ENCODE data around the gene MASP1.
"Not testable (repeated sequence)": the region's sequence is repeated elsewhere in the genome, so short reads cannot be mapped to it uniquely, and the experiment has no call there.

Gene MASP1

GRCh38 chr3:187222801-187223200 lies 68.7 kb downstream of the MASP1 start:
- DNase-seq = no peak

GRCh38 chr3:187215460-187215859 lies 76.1 kb downstream of the MASP1 start:
- no peak for DNase-seq

GRCh38 chr3:187213616-187214015 lies 77.9 kb downstream of the MASP1 start:
- no peak for DNase-seq

GRCh38 chr3:187212705-187213104 lies 78.8 kb downstream of the MASP1 start:
- no peak for DNase-seq

GRCh38 chr3:187212196-187212545 lies 79.4 kb downstream of the MASP1 start:
- DNase-seq = no peak

DNA sequence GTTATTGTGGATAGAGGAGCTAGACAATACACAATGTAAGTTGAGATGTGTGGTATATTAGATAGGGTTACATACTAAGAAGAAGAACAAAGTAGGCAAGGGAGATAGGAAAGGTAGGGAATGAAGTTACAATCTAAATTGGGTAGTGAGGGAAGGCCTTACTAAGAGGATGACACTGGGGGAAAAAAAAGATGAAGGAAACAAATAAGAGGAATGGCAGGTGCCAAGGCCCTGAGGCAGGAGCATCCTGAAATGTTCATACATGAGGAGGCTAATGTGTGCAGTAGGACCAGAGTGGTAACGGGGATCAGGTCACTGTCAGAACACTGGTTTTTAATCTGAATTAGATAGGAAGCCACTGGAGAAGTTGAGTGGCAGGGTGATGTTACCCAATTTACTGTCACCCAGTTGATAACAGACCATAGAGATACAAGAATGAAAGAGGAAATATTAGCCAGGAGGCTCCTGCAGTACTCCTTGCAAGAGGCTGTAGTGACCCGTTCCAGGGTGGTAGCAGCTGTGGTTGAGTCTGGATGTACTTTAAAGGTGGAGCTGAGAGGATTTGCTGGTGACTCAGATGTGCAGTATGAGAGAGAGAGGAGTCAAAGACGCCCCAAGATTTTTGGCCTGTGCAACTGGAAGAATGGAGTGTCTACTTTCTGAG lies 79.9 kb downstream of the MASP1 start:
- DNase-seq = no peak

DNA sequence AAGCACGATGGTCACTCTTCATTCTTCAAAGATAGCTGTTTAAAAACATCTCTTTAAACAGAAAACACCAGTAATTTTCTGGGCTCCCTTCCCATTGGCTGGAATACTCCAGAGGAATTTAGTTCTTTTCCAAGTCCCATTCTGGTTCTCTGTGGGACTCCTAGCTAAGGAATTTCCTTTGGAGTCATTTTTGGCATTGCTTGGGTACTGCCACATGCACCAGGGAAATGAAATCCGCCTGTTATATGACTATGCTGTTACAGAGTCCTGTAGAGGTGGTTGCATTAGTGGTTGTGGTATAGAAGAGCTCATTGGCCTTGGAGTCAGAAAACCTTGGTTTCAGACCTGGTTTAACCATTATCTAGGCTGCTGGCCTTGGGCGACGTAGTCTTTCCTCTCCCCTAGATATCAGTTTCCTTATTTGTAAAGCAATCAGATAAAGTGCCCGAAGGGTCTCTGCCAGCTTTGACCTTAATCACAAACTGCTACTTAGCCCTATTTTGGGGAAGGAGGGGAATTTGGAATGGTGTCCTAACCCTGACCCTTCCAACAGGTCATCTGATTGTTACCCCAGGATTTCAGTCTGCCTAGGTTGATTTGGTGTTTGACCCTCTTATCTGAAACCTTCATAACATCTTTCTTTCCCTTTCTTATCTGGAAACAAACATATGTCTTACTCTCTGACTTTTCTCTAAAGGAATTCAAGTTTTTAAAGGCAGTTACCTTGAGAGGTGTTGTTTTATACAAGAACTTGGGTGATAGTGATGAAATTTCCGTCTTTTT lies 80.8 kb downstream of the MASP1 start:
- no peak for DNase-seq

DNA sequence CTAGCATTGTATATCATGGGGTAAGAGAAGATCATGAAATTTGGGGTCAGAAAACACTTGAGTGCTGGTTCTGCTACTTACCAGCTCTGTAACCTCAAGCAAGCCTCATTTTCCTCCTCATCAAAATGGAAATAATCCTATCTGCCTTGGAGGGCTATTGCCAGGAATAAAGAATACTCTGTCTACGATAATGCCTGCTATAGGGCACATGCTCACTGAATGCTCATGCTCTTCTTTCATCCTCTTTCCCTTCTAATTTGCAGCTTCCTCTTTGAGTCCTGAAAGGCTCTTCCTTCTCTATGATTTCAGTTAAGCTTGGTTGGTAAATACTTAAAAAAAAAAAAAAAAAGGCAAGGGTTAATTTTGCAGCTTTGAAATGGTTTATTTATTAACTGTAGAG lies 81.4 kb downstream of the MASP1 start:
- DNase-seq = no peak

GRCh38 chr3:187209491-187209890 lies 82.0 kb downstream of the MASP1 start:
- no peak for DNase-seq

GRCh38 chr3:187208159-187208558 lies 83.4 kb downstream of the MASP1 start:
- no peak for DNase-seq

DNA sequence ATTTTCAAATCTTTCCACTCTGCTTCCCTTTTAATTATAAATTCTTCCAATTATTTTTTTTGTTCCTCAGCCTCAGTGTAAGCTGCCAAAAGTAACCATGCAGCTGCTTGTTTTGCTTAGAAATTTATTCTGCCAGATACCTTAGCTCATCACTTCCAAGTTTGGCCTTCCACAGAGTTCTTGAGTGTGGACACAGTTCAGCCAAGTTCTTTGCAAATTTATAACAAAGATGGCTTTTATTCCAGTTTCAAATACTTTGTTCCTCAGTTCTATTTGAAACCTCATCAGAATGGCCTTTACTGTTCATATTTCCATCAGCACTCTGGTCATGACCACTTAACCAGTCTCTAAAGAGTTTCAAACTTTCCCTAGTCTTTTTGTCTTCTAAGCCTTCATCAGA lies 83.9 kb downstream of the MASP1 start:
- DNase-seq = no peak

DNA sequence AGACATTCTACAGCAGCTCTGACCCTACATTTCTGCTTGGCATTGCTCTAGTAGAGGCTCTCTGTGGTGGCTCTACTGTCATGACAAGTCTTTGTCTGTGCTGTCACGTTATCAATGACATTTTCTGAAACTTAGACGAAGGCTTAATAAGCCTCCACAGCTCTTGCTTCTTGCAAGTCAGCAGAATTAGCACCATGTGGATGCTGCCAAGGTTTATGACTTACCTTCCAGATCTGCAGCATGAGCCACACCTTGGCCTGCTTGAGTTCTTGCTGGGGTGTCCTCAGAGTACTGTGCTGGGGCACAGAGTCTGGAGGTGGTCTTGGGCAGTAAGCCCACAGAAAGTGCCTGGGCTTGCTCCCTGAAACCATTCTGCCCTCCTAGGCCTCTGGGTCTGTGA lies 84.5 kb downstream of the MASP1 start:
- DNase-seq = no peak

DNA sequence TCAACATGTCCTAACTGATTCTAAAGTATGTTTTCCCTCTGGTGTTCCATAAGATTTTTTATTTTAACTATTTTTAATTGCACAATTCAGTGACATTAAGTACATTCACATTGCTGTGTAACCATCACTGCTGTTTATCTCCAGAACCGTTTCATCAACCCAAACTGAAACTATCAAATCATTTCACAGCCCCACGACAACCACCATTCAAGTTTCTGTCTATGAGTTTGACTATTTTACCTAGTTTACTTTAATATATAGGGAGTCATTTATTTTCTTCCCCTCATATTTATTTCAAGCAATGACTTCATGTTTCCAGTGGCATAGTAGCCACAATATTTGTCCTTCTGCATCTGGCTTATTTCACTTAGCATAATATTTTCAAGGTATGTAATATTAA lies 85.9 kb downstream of the MASP1 start:
- DNase-seq = no peak

DNA sequence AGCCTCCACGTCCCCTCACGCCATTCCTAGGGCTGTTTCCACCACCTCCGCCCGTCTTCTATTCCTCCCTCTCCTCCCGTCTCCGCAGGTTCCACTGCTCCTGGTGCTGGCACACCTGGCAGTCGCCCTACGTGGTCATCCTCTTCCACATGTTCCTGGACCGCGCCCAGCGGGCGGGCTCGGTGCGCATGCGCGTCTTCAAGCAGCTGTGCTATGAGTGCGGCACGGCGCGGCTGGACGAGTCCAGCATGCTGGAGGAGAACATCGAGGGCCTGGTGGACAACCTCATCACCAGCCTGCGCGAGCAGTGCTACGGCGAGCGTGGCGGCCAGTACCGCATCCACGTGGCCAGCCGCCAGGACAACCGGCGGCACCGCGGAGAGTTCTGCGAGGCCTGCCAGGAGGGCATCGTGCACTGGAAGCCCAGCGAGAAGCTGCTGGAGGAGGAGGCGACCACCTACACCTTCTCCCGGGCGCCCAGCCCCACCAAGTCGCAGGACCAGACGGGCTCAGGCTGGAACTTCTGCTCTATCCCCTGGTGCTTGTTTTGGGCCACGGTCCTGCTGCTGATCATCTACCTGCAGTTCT lies 92.0 kb downstream of the MASP1 start:
- DNase-seq = not testable (repeated sequence)

GRCh38 chr3:187198490-187198889 lies 93.0 kb downstream of the MASP1 start:
- no peak for DNase-seq

DNA sequence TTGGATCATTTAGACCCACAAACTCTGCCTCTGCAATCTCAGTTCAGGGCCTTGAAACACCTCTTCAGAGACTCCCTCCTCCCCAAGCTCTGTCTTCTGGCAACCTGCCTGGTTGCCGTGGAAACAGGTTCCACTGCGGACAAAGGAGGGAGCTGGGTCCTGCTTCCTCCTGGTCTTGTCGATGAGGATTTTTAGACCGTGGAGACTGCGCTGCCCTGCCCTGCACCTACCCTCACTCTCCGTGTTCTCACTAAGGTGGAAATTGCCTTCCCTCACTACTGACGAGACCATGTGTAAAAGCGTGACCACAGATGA lies 94.2 kb downstream of the MASP1 start, which contains the start of gene RTP1:
RTP1 (plus strand) TSS at position 152 of the 315 bp plus-strand sequence; CDS start at position 182, 30 bp downstream.
- DNase-seq = no peak

DNA sequence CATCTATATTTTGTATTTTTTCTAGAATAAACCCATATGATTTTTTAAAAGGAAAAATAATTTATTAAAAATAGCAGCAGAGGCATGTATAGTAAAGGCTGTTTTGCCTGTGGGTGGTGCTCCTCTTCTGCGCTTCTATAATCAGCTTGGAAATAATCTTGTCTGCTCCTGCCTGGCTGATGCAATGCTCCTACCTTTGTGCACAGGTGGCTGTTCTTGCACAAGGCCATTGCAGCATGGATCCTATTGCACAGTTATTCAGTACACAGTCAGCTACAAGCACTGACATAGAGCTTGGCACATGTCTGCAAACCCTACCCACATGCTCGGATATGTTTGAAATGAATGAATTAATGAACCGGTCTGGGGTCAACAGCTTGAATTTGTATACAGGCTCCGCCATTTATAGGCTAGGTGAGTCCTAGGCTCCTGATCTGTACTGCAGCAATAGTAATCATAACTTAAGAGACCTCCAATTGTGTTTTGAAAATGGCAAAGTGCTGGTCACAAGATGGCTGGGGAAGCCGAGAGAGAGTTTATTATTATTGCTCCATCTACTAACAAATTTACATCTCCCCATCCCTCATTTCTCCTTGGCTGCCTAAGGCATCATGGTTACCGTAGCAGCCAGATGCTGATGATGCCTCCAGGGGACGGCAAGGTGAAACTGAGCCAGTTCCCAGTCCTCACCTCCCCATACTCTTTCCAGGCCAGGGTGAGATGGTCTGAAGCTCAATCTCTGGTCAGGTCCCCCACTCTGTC lies 94.8 kb downstream of the MASP1 start:
- DNase-seq = no peak

DNA sequence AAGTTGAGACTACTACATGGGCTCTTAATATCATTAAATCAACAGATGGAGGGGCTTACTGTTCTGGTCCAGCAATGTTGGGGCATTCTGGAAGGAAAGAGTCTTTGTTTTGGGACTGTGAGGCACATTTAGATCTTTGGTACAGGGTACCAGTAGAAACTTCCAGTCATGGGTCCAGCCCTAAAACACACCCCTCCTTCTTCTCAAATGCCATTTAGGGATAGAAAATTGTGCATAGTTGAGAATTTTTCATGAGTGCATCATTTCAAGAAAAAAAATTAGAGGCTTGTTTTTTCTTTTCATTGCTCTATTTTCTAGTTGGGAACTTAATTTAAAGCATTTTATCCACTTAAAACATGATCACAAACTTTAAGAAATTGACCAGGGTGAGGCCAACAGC lies 98.4 kb downstream of the MASP1 start:
- DNase-seq = no peak

DNA sequence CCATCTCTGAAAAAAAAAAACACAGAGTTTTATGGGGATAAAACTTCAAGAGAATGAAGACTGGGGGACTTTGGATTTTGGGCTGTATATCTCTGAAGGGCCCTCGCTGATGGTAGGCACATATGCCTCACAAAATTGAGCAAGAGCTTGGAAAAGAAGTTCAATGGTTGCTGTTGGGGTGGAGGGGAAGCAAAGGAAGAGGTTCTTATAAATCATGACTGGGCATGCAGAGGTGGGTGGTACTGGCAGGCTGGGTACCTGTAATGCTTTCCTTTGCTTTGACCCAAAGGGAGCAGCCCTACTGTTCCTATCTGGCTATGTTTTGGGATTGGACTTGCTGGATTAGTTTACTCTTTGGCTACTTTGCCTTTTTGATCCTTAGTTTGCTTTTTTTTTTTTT lies 100.3 kb downstream of the MASP1 start:
- no peak for DNase-seq

DNA sequence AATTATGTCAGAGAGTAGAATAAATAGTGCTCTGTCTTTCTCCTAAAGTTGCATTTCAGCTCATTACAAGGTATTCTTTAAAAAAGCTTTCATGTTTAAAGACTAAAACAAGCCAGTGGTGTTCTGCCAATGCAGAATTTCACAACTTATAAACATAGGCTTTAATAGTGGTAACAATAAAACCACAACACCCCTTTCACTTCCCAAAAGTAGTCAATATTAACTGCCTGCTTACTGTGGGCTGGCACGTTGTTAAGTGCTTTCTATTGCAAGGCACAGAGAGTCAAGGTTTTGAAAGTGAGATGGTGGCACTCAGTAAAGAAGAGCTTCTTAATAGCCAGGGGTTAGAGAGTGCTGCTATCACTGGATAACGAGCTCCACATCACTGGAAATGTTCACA lies 102.6 kb downstream of the MASP1 start:
- peak; percentile 14 to 45 for DNase-seq

DNA sequence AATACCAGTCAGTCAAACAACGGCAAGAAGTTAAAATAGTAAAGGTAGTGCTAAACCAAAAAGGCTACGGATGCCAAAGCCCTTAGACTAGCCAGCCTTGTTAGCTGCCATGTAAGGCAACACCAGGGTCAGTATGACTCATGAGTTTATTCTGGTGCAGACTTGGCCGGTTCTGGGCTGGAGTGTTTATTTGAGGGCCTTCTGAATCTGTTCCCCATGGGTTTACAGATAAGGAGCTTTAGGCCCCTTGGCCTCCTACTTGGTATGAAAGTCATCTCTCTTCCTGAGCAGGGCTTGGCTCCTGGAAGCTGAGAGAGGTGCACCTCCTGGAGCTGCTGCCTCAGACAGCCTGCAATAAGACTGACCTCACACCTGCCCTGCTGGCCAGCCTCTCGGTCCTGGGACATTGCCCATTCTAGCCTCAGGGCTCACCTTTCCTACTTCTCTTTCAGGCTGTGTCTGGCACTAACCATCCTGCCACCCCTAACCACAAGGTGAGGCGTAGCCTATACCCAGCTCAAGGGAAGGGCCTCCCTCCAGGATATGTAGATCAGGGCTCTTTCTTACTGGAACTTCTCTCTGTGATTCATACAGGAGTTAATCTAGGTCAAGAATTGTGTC lies 104.6 kb downstream of the MASP1 start:
- DNase-seq = no peak

GRCh38 chr3:187186375-187186774 lies 105.2 kb downstream of the MASP1 start:
- DNase-seq = no peak

DNA sequence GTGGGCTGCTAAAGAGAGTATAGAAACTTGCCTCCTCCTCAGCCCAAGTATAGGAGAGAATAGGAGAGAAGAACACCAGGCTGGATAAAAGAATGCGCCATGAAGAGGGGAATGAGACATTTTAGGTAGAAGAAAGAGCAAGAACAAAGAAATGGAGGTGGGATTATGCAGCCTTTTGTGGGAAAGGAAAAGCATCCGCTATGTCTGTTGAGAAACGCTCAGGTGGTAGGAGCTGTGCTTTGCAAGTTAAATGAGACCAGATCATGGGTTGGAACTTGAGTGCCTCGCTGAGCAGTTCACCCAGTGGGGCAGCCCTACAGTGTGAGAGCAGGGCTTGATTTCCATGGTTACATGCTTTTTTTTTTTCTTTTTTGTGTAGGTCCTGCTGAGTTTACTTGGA lies 105.8 kb downstream of the MASP1 start:
- no peak for DNase-seq

Data from inflammatory macrophage (primary cell).